Left ventricle myocardium superior (tissue), 1 donor: ENCODE measurements around the gene PRR20B. TPM values are rescaled to one million over a fixed set of nuclear protein-coding genes. Genes with fewer than 3 reads are reported as not detected.
"Not testable (repeated sequence)": the region's sequence is repeated elsewhere in the genome, so short reads cannot be mapped to it uniquely, and the experiment has no call there.

Experiments
- ATAC-seq: fragments of 200-7000 bp; cut with Tn5 transposase; one replicate; pipeline ENCODE4 v1.9.1; 2020; ENCODE audit warnings: mild to moderate bottlenecking, moderate library complexity
- DNase-seq: peaks from one replicate; pipeline ENCODE4 v3.0.0-alpha.2; 2020
- intact Hi-C: fragments of 100-400 bp; cut with micrococcal nuclease; formaldehyde crosslinking; loops from one replicate; pipeline ENCODE4 v1.11.0; 2022
- long read RNA-seq: library from polyadenylated mRNA; unstranded; transcript quantifications from one replicate; pipeline ENCODE4 v2.0.0, GENCODE V29; 2021
- total RNA-seq: library from RNA; stranded (reverse); fragmentation: NEBNext Ultra II Directional; extraction: Animal tissue kit (Norgen Biotek cat#: 25700); gene quantifications from one replicate; pipeline ENCODE4 v1.2.1, GENCODE V29; 2021
- donor health status: DM: no; HTN: yes; CAD: no; lungs with severe emphysema.

PRR20B gene
- not detected for total RNA-seq
- long read RNA-seq: 0 reads

GRCh38 chr13:57147188-57147587 lies at the start of gene PRR20B:
Gene PRR20B, plus strand, starts transcription at chr13:57147488. Its CDS starts 387 bp downstream, at chr13:57147875.
- DNase-seq, ATAC-seq, intact Hi-C loops: not testable (repeated sequence)

- ATAC-seq (no peak), DNase-seq (no peak)
- intact Hi-C loops: no loop called here
Observed at GRCh38 chr13:57114945-57115344, 32.3 kb upstream of the PRR20B start.

- intact Hi-C loops: no loop called here
- peak; percentile 100 for ATAC-seq
- peak; percentile 56 for DNase-seq
Observed at GRCh38 chr13:57123681-57124080, 23.6 kb upstream of the PRR20B start.

- ATAC-seq (no peak), DNase-seq (no peak)
- intact Hi-C loops: no loop called here
Observed at GRCh38 chr13:57128909-57129308, 18.4 kb upstream of the PRR20B start.

GRCh38 chr13:57136093-57136492 lies 11.2 kb upstream of the PRR20B start:
- ATAC-seq: no peak
- DNase-seq: no peak
- intact Hi-C loops: no loop called here

- DNase-seq (no peak), ATAC-seq (no peak)
- intact Hi-C loops: no loop called here
Observed at GRCh38 chr13:57137585-57137984, 9.7 kb upstream of the PRR20B start.

GRCh38 chr13:57138988-57139387 lies 8.3 kb upstream of the PRR20B start:
- ATAC-seq (no peak), DNase-seq (no peak)
- intact Hi-C loops: no loop called here

GRCh38 chr13:57139781-57140180 lies 7.5 kb upstream of the PRR20B start:
- ATAC-seq, intact Hi-C loops, DNase-seq: not testable (repeated sequence)

- DNase-seq, intact Hi-C loops, ATAC-seq: not testable (repeated sequence)
Observed at GRCh38 chr13:57140235-57140968, 6.9 kb upstream of the PRR20B start, which contains the start of gene PRR20A. Gene PRR20A, plus strand, starts transcription at chr13:57140918. Its CDS starts 387 bp downstream, at chr13:57141305.

- intact Hi-C loops, DNase-seq, ATAC-seq: not testable (repeated sequence)
Observed at GRCh38 chr13:57148106-57148505, 818 bp downstream of the PRR20B start.

GRCh38 chr13:57153761-57154160 lies 6.5 kb downstream of the PRR20B start, which contains the start of gene PRR20C:
Gene PRR20C, plus strand, starts transcription at chr13:57154061. Its CDS starts 387 bp downstream, at chr13:57154448.
- DNase-seq, intact Hi-C loops, ATAC-seq: not testable (repeated sequence)

- DNase-seq, intact Hi-C loops, ATAC-seq: not testable (repeated sequence)
Observed at GRCh38 chr13:57160332-57160731, 13.0 kb downstream of the PRR20B start, which contains the start of gene PRR20D. Gene PRR20D, plus strand, starts transcription at chr13:57160632. Its CDS starts 387 bp downstream, at chr13:57161019.

GRCh38 chr13:57166897-57167296 lies 19.6 kb downstream of the PRR20B start, which contains the start of gene PRR20E:
Gene PRR20E, plus strand, starts transcription at chr13:57167197. Its CDS starts 387 bp downstream, at chr13:57167584.
- ATAC-seq, intact Hi-C loops, DNase-seq: not testable (repeated sequence)

GRCh38 chr13:57191667-57192066 lies 44.4 kb downstream of the PRR20B start:
- intact Hi-C loops: no loop called here

More at GRCh38 chr13:57191667-57192066, 44.4 kb downstream of the PRR20B start:
- DNase-seq (no peak), ATAC-seq (no peak)

Other genes starting within 250 kb of the PRR20B start
- gene PRR20A, start 6.6 kb upstream of the PRR20B start, total RNA-seq: not detected
- gene PRR20C, start 6.6 kb downstream of the PRR20B start, total RNA-seq: not detected
- not detected for gene PRR20D, start 13.1 kb downstream of the PRR20B start, total RNA-seq
- gene PRR20E, start 19.7 kb downstream of the PRR20B start, total RNA-seq: not detected